Measurements from ENCODE around the gene MCC. TPM values are rescaled to one million over a fixed set of nuclear protein-coding genes. Genes with fewer than 3 reads are reported as not detected.

MCC gene
- total and polyA plus RNA-seq, 12 donors, result 4.2 to 34.1 (median 25.2) TPM

DNA sequence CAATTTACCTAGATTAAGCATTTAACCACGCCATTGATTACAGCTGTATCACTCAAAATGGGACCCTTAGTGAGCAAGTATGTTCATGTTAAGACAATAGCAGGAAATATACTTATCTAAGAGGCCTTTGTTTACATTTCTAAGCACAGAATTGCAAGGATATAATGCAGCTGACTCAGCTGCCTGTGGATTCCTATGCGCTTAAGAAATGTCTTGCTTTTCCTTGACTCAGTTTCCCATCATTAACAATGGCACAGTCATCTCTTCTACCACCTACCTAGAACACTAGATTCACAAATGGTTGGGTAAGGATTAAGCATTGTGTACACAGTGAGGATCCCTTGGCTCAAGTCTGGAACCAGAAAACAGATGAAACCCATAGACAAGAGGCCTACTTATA, 217.2 kb downstream of the MCC start:
- ATAC-seq (no peak), DNase-seq (no peak)
- Histone ChIP-seq H3K4me1 (peaks cover 18 to 94% (median 69%) of the 10 kb centered on the region in 9 donors), H3K27ac (peak overlapping the region in 1 of 10 donors; percentile 5), H3K27me3 (no peaks in the 10 kb centered on the region), H3K9me3 (no peaks in the 10 kb centered on the region), H3K36me3 (no peaks in the 10 kb centered on the region), H3K4me3 (no peak overlapping the region)
- WGBS, 2 donors, result 61 to 65% methylated on average over 2 of the region's 2 CpGs
- TF ChIP-seq, protein P1, sequence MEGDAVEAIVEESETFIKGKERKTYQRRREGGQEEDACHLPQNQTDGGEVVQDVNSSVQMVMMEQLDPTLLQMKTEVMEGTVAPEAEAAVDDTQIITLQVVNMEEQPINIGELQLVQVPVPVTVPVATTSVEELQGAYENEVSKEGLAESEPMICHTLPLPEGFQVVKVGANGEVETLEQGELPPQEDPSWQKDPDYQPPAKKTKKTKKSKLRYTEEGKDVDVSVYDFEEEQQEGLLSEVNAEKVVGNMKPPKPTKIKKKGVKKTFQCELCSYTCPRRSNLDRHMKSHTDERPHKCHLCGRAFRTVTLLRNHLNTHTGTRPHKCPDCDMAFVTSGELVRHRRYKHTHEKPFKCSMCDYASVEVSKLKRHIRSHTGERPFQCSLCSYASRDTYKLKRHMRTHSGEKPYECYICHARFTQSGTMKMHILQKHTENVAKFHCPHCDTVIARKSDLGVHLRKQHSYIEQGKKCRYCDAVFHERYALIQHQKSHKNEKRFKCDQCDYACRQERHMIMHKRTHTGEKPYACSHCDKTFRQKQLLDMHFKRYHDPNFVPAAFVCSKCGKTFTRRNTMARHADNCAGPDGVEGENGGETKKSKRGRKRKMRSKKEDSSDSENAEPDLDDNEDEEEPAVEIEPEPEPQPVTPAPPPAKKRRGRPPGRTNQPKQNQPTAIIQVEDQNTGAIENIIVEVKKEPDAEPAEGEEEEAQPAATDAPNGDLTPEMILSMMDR (IDR thresholded peaks at IDR 0.05), result no peak
- intact Hi-C loops (cut with DNase I), result no loop called here

DNA sequence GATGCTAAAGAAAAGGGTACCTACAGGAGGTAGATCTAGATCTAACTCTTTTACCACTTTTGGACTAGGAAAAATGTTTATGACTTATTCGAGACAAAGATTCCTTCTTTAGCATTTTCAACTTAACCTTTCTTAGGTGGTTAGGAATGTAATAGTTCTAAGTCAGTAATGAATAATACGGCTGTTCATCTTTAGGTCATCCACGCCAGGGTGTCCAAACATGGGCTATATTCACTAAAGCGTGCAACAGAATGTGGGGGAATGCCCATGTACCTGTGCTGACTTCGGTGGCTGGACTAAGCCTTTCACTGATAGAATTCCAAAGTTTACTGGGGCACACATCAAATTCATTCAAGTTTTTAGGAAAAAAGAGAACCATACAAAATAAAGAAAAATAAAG, 218.2 kb downstream of the MCC start:
- intact Hi-C loops (cut with DNase I), result no loop called here
- Histone ChIP-seq H3K36me3 (no peaks in the 10 kb centered on the region), H3K9me3 (no peaks in the 10 kb centered on the region), H3K4me3 (no peak overlapping the region), H3K4me1 (peaks cover 12 to 93% (median 60%) of the 10 kb centered on the region in 9 donors), H3K27ac (no peak overlapping the region), H3K27me3 (no peaks in the 10 kb centered on the region)
- DNase-seq, result no peak
- TF ChIP-seq, protein P1 (IDR thresholded peaks at IDR 0.05), result no peak
- 95 to 96% methylated on average over 5 of the region's 5 CpGs for WGBS, 2 donors
- ATAC-seq, result no peak

DNA sequence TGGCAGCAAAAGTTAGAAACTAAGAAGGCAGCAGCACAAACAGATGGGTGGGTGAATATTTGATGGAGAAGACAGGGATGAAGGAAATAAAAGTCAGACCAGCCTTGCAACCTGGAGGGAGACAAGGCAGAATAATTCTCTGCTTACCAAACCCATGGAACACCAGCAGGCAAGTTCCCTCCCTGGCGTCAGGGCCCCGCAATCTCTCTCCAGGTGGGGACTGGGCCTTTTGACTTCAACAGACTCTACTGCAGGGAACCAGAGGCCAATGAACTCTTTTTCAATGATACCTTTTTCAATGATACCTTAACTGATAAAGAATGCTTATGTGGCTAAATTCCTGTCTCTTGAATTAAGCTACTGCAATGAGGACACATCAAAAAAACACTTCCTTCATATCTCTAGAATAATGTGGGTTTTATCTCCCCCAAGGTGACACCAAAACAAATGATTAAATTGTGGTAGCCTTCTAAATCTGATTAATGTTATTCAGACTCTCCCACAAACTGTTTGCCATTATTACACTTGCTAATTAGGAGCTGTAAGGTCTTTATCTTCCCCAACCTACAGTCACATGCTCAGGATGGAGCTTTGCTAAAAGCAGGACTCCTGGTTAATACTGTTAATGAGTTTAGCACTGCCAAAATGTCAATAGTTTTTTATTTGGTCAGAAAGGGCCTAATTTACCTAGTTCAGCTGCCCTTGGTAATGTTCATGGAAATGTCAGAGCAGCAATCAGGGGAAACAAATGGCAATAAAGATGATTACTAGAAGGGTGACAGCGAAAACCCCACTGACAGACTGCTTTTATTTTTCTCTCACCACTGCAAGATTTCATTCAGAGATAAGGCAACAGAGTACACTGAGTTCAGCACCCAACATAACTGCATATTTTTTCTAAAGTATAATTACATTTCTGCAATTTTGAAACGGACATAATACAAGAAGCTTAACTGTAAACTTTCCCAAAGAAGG, 218.9 kb downstream of the MCC start:
- Histone ChIP-seq H3K4me3 (no peak overlapping the region), H3K27me3 (no peaks in the 10 kb centered on the region), H3K36me3 (no peaks in the 10 kb centered on the region), H3K4me1 (peaks cover 7 to 87% (median 56%) of the 10 kb centered on the region in 9 donors), H3K27ac (no peak overlapping the region), H3K9me3 (no peaks in the 10 kb centered on the region)
- DNase-seq (no peak), ATAC-seq (no peak)
- WGBS, 2 donors, result 85 to 89% methylated on average over 4 of the region's 4 CpGs
- intact Hi-C loops (cut with DNase I), result no loop called here
- TF ChIP-seq, protein P1 (IDR thresholded peaks at IDR 0.05), result no peak

DNA sequence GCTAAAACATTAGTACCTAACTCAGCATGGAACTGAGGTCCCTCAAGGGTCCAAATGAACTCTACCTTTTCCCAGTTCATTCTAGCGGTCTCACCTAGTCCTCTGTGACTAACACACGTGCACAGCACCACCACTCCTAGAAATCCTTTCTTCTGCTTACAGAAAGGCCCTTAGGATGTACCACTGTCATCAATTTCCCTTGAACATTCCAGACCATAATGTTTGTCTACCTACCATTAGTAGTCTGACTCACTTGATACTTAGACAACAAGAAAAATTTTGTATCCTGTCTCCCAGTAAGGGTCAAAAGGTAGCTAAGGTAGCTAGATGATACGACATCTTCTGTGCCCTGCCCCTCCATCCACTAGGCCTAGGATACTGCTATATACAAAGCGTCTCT, 220.0 kb downstream of the MCC start:
- Histone ChIP-seq H3K4me3 (no peak overlapping the region), H3K27me3 (no peaks in the 10 kb centered on the region), H3K4me1 (peaks cover 7 to 87% (median 45%) of the 10 kb centered on the region in 9 donors), H3K9me3 (no peaks in the 10 kb centered on the region), H3K27ac (no peak overlapping the region), H3K36me3 (no peaks in the 10 kb centered on the region)
- no peak for ATAC-seq
- no peak for DNase-seq
- TF ChIP-seq, protein P1 (IDR thresholded peaks at IDR 0.05), result no peak
- WGBS, 2 donors, result 96 to 100% methylated on average over 4 of the region's 4 CpGs
- intact Hi-C loops (cut with DNase I), result no loop called here

Data from heart right ventricle (tissue), 16 donors.